ENCODE results near the gene HOXA11. TPM values are rescaled to one million over a fixed set of nuclear protein-coding genes. Genes with fewer than 3 reads are reported as not detected.

HOXA11 gene
- total RNA-seq, 1 donor from 2014 or later, result not detected

- DNase-seq (ENCODE audit: low spot score), result peak; percentile 47
- intact Hi-C loops (cut with DNase I), result no loop called here
Observed at GRCh38 chr7:27173956-27174873, 10.8 kb downstream of the HOXA11 start, which contains the start of gene HOXA10. TSS of gene HOXA10 (minus strand) at chr7:27174320. CDS start at chr7:27174306, 14 bp downstream.

GRCh38 chr7:27173511-27173955 is 11.5 kb downstream of the HOXA11 start:
- DNase-seq (ENCODE audit: low spot score), result peak; percentile 76
- intact Hi-C loops (cut with DNase I), result no loop called here

GRCh38 chr7:27172823-27173510 is 12.1 kb downstream of the HOXA11 start:
- intact Hi-C loops (cut with DNase I), result no loop called here
- peak; percentile 44 for DNase-seq (ENCODE audit: low spot score)

- DNase-seq (ENCODE audit: low spot score), result no peak
- intact Hi-C loops (cut with DNase I), result no loop called here
Observed at GRCh38 chr7:27172315-27172774, 12.7 kb downstream of the HOXA11 start.

- peak; percentile 51 for DNase-seq (ENCODE audit: low spot score)
- intact Hi-C loops (cut with DNase I), result no loop called here
Observed at GRCh38 chr7:27171637-27172314, 13.3 kb downstream of the HOXA11 start.

- DNase-seq (ENCODE audit: low spot score), result peak; percentile 33
- intact Hi-C loops (cut with DNase I), result no loop called here
Observed at GRCh38 chr7:27171325-27171636, 13.8 kb downstream of the HOXA11 start.

GRCh38 chr7:27170426-27171324 is 14.4 kb downstream of the HOXA11 start:
- intact Hi-C loops (cut with DNase I), result no loop called here
- no peak for DNase-seq (ENCODE audit: low spot score)

- intact Hi-C loops (cut with DNase I), result loop anchor here (10.0 kb wide), 1 partner anchor 1305 kb away; no protein-coding TSS in a partner anchor
- DNase-seq (ENCODE audit: low spot score), result no peak
Observed at GRCh38 chr7:27169658-27170425, 15.2 kb downstream of the HOXA11 start.

GRCh38 chr7:27168265-27168947 is 16.6 kb downstream of the HOXA11 start:
- no peak for DNase-seq (ENCODE audit: low spot score)
- intact Hi-C loops (cut with DNase I), result loop anchor here (10.0 kb wide), 1 partner anchor 1304 kb away; no protein-coding TSS in a partner anchor

GRCh38 chr7:27167916-27168264 is 17.1 kb downstream of the HOXA11 start:
- intact Hi-C loops (cut with DNase I), result loop anchor here (10.0 kb wide), 1 partner anchor 1303 kb away; no protein-coding TSS in a partner anchor
- no peak for DNase-seq (ENCODE audit: low spot score)

GRCh38 chr7:27166531-27167505 is 18.2 kb downstream of the HOXA11 start:
- no peak for DNase-seq (ENCODE audit: low spot score)
- intact Hi-C loops (cut with DNase I), result loop anchor here (10.0 kb wide), 1 partner anchor 1302 kb away; no protein-coding TSS in a partner anchor

GRCh38 chr7:27165996-27166530 is 19.0 kb downstream of the HOXA11 start:
- intact Hi-C loops (cut with DNase I), result loop anchor here (10.0 kb wide), 1 partner anchor 1301 kb away; no protein-coding TSS in a partner anchor
- no peak for DNase-seq (ENCODE audit: low spot score)

GRCh38 chr7:27165089-27165995 is 19.7 kb downstream of the HOXA11 start, which contains the start of gene HOXA9:
TSS of gene HOXA9 (minus strand) at chr7:27165537. CDS start at chr7:27165457, 80 bp downstream.
- intact Hi-C loops (cut with DNase I), result loop anchor here (10.0 kb wide), 1 partner anchor 1301 kb away; no protein-coding TSS in a partner anchor
- DNase-seq (ENCODE audit: low spot score), result no peak

GRCh38 chr7:27164367-27165088 is 20.5 kb downstream of the HOXA11 start:
- intact Hi-C loops (cut with DNase I), result loop anchor here (10.0 kb wide), 1 partner anchor 1300 kb away; no protein-coding TSS in a partner anchor
- no peak for DNase-seq (ENCODE audit: low spot score)
